Transverse colon (tissue), 3 donors: ENCODE measurements around the gene METTL9.

Experiments used
- CTCF ChIP-seq, 5 experiments: fragments of 200-600 bp in 3 of 5; fragments of 450-650 bp in 2 of 5; sonication (generic) in 3 of 5; IDR thresholded peaks; 1 replicate in 2 of 5; 2 replicates in 3 of 5; pipeline ENCODE4 v1.5.1; 2016 to 2017; ENCODE audit warnings: antibody characterized with exemption in 5 of 5, inconsistent platforms in 3 of 5, mild to moderate bottlenecking in 2 of 5, moderate library complexity in 1 of 5
- EP300 ChIP-seq: sonication (generic); formaldehyde crosslinking; IDR thresholded peaks from one replicate; pipeline ENCODE4 v1.6.1; 2017; ENCODE audit warnings: antibody characterized with exemption, low read depth

- no peak for TF ChIP-seq CTCF (IDR thresholded peaks at IDR 0.05)
- no peak for TF ChIP-seq EP300
Observed at GRCh38 chr16:21701271-21701670, 101.9 kb downstream of the METTL9 start.
